HG03025 (cell line): ENCODE data around the gene DTL.

Experiments
- ATAC-seq: cut with Tn5 transposase; IDR thresholded peaks from one replicate; pipeline ENCODE4 v1.9.1; 2021; ENCODE audit warnings: mild to moderate bottlenecking, moderate library complexity; ENCODE audit not compliant: unreplicated experiment, low FRiP score

The DTL gene

DNA sequence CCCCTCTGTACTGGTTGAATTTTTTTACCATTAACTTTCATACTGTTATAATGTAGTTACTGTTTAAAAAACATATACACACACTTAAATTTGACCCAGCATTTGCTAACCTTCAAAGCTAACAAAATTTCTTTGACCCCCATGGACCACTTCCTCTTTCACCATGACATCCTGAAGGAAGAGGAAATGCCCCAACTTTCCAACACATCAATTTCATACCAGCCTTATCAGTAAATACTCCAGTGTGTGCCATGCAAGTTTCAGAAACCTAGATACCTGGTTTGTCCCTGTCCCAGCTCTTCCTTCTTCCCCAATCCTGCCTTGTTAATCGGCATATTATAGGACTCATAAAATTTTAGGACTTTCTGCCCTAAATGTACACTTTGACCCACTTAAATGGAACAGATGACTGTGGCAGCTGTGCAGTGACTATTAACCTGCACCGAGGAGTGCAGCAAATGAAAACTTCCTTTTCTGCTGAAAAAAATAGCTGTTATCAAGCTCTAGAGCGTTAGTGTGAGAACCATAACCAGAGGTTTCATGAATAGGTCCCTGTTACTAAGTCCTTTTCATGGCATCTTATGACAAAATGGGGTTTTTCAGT is 54.1 kb downstream of the DTL start:
- no peak for ATAC-seq

GRCh38 chr1:212091438-212092121 is 56.0 kb downstream of the DTL start:
- ATAC-seq: no peak

DNA sequence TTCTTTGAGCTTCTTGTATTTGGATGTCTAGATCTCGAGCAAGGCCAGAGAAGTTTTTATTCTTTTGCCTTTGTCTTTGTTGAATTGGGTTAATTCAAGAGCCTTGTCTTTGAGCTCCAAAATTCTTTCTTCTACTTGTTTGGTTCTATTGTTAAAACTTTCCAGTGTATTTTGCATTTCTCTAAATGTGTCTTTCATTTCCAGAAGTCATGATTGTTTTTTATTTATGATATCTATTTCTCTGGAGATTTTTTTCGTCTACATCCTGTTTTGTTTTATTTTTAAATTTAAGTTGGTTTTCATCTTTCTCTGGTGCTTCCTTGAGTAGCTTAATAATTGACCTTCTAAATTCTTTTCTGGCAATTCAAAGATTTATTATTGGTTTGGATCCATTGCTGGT is 61.8 kb downstream of the DTL start:
- no peak for ATAC-seq

DNA sequence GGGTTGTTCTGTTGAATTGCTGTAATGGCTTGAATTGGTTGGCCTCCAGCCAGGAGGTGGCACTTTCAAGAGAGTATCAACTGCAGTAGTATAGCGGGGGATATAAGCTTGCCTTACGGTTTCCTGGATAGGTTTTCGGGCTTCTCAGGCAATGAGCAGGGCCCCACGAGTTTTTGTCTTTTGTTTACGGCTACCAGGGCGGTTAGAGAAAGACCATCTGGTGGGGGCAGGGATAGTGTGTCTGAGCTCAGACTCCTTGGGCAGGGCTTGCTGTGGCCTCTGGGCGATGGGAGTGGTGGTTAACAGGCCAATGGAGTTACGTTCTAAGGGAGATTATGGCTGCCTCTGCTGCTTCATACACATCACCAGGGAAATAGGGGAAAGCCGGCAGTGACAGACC is 62.8 kb downstream of the DTL start:
- ATAC-seq: no peak

- ATAC-seq: no peak
Measured at GRCh38 chr1:212098771-212099170, 63.2 kb downstream of the DTL start.

GRCh38 chr1:212101251-212101650 is 65.7 kb downstream of the DTL start:
- ATAC-seq: no peak

DNA sequence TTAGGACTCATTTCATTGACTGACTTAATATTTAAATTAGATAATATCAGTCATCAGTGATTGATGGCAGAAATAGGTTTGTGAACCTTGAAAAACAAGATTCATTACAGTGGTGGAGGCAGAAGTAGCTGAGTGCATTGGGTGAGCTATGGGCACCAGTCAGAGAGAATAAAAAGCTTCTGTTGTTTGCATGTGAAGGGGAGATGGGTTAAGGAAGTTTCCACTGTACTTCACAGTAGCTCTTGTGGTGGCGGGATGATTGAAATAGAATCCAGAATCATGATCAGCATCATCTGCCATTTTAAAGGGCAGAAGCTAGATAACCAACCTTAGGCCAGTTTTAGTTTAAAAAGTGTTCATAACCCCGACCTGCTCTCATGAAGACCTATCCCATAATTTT is 66.2 kb downstream of the DTL start:
- no peak for ATAC-seq

DNA sequence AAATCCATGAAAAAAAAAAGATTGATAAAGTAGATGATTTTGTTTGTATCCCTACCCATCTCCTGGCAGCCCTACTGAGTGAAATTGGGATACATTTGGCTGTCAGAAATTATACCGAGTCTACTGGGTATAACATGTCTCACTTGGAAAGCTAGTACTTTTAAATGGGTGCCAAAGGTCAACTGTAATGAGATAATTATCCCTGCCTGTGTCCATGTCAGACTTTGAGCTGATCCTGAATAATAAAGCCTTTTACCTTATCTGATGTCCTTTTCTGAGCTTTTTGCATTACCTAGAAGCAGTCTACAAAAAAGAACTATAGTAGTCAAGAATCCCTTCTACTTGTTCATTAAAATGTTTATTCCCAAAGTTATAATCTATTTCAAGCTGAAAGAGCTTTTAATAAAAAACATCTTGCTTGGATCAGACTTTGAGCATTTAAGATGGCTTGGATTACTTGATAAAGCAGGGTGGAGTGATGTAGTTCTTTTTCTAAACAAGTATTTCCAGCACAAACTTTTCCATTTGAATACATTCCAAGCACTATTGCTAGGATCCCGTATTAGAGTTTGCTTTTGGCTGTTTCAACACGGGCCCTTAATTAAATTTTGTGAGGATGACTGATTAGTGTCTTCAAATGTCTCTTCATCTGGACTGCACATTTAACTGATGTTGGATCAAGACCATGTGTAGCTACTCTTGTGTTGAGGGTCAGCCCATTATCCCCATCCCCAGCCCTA is 69.2 kb downstream of the DTL start:
- no peak for ATAC-seq

GRCh38 chr1:212106286-212106792 is 70.8 kb downstream of the DTL start:
- no peak for ATAC-seq

DNA sequence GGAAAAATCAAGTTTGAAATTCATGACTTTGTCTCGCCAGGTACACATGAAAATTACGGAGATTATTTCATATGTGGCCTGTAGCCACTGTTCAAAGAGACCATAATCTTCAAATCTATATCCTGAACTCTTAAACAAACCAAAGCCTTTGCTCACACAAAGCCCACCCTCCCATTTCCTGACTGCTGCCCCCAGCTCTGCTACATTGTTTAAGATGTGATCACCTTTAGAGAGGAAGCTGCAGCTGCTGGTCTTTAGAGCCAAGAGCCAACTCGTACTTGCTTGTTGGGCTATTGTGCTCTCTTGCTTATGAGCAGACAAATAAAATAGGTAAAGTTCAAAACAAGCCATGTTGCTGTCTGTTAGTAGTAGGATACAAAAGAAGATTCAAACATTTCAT is 71.9 kb downstream of the DTL start:
- no peak for ATAC-seq

DNA sequence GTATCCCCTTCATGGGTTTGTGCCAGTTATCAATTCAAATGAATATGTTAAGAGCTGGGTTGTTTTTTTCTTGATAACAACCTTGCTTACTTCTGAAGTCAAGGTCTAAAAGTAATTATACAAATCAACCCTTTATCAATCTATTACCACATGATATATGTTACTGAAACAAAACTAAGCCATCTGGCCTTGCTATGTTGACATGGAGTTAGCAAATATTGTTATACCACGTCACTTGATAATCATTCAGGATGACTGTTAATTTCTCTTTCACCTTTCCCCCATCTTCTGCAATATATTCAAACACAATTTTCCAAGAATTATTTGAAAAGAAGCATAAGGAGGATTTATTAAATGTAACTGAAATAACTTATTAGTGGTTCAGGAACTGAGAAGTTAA is 72.6 kb downstream of the DTL start:
- no peak for ATAC-seq

DNA sequence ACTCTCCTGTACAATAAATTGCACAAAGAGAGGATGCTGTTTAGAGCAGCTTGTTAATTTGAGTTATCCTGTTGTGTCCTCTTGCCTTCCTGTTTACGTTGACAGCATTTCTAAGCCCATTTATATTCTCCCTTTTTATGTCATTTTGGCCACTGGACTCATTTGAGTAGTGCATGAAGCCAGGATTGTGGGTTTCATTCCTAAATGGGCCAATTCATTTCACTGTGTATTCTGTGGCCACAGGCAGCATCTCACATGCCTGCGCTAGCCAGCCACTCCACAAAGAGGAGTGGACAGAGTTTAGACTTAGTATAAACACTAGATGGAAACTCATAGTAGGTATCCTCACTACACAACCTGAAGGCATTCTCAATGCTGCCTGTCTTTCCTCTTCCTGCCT is 73.4 kb downstream of the DTL start:
- no peak for ATAC-seq

DNA sequence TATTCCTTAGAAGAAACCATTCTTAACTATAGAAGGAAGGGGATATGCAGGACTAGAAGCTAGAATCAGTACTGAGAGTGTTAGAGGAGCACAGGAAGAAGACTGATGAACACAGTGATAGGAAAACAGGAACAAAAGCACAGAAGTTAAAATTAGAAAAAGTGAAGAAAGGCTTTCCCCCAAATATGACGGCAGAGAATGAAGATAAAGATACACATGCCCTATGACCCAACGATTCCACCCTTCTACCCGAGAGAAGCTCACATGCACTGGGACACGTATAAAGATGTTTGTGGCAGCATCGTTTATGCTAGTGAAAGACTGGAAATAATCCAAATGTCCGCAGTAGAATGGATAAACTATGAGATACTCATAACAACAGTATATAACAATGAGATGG is 74.2 kb downstream of the DTL start:
- ATAC-seq: no peak

DNA sequence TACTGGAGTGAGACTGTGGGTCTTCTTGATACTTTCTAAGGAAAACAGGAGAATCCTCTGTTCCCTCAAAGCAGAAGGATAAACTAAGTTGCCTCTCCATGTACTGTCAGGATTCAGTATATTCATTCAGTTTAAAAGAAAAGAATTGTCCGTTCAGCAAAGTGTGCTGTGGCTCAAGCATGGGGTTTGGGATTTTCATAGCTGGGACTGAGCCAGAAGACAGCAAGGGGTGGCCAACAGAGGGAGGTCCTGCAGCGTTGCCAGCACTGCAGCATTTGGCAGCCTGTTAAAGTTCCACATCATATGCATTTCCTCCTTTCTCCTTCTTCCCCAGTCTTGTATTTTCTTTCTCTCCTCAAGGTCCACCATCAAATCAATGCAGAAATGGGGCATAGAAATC is 75.1 kb downstream of the DTL start:
- ATAC-seq: no peak

DNA sequence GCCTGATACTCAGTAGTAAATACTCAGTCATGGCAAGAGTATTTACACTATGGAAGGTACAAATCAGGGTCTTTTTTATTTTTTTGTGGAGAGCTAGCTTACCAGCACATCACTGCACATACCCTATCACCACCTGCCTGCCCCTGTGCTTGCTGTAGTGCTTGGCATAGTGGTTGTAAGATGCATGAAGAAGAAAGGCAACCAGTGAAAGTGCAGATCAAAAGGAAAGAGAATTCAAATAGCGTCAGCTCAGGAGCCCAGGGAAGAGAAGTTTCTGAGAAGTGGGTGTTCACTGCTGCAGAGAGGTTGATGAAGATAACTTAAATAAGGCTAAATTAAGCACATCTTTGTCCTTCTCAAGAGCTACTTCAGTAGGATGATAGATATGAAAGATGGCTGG is 76.0 kb downstream of the DTL start:
- ATAC-seq: no peak

DNA sequence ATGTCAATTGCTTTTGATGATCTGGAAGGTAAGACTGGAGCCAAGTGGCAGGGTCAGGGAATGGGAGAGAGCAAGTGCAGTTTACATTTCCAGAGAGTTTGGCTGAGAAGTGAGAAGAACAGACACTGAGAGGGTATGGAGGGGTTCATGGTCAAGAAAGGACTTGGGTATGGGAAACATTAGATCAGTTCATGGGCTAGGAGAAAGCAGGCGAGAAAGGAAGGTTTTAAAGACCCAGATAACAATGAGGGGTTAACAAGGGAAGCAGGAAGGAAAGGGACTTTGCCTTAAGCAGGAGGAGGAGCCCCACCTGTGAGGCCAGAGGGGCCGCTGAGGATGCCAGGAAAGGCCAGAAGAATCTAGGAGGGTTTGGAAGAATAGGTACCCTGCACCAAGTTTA is 78.2 kb downstream of the DTL start:
- no peak for ATAC-seq

DNA sequence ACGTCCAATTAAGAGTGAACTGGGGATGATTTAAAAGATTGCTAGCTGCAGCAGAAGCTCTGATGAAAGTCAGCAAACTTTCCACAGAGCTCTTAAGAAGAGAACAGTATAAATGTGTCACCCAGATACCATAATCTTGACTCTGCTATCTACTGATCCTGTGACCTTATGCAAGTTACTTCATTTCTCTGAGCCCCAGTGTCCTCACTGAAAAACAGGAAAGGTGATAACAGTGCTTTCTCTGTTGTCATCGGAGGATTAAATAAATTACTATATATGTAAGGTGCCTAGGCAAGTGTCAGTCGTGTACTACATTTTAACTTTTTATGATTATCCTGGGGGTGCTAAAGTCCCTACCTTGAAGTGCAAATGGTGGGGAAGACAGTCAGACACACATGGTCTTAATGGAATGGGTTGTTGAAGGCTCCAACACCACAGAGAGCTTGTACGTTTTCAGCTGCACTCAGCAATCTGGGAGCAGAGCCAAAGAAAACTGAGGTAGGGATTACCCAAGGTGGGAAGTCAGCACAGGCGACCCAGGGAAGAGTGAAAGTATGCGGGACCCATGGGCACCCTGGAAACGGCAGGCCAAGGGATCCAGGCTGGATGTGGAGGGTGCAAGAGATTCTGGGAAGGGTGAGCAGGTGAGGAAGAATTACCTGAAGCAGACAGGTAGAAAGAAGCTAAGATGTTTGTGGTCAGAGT is 82.8 kb downstream of the DTL start:
- no peak for ATAC-seq

DNA sequence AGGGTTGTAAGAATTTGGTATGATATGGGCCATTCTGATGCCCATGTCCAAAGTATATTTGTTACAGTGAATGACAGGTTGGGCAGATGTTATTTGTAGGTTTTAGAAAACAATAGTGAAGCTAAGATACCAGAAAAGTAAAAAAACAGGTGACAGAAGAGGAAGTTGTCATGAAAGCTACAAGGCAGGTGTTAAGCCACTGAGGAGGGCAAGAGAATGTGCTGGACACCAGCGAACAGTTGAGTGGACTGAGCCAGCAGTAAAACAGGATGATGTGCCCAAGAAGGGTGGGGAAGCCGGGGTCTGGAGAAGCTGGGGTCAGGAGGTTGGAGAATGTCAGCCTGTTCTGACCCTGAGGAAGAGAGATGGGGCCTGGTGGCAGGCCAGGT is 83.3 kb downstream of the DTL start:
- ATAC-seq: no peak

GRCh38 chr1:212119397-212119837 is 83.9 kb downstream of the DTL start:
- ATAC-seq: no peak

DNA sequence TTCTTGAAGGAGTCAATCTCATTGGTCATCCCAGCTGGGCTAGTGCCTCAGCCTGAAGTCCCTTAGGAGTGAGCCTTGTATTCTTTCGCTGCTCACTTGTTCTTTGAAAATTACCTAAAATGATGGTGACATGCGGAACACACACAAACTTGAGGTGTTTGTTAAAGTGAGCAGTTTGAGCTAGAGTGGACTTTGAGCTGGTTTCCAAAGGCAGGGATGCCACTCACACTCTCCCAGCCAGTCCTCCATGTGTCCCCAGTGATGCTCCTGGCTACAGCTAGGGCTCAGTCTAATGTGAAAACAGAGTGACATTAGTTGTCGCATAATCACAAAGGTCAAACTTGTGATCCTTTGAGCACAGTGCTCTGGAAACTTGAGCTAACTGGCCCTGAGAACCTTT is 84.3 kb downstream of the DTL start:
- no peak for ATAC-seq

DNA sequence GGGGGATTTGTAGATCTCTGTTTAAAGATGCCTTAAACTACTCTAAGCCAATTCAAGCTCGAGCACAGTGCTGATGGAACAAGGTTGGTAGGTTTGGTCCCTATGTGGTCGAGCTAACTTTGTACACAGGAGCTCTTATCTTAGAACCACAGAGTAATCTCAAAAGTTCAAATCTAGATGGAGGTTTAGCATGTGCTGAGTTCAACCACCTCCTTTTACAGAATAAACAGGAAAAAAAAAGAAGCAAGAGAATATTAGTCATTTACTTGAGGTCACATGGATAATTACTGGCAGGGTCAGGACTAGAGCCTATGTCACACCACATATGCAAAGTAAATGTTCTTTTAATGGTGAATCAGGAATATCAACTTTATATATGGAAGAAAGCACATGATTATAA is 86.2 kb downstream of the DTL start:
- no peak for ATAC-seq
